ENCODE data around the gene METTL1. TPM values are rescaled to one million over a fixed set of nuclear protein-coding genes. Genes with fewer than 3 reads are reported as not detected.
"Not testable (repeated sequence)": the region's sequence is repeated elsewhere in the genome, so short reads cannot be mapped to it uniquely, and the experiment has no call there.

Gene METTL1
- total RNA-seq, 1 donor from 2014 or later, result 42.7 TPM

DNA sequence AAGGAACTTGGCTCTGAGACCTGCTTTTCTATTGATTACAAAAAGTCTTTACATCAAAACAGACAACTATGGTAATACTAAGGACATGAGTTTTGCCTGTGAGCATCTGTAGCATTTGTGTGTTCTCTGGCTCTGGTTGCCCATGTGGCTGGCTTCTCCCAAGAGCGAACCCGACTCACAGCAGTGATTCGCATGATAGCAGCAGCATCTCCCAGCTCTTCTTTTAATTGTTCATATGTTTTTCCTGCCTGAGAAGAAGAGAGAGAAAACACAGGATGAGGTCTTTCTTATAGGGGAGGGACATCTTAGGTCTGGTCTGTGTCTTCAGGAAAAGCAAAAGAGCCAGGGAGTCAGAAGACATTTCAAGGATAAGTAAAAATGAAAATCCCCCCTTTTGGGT lies 29.1 kb upstream of the METTL1 start:
- intact Hi-C loops (cut with micrococcal nuclease), result no loop called here

DNA sequence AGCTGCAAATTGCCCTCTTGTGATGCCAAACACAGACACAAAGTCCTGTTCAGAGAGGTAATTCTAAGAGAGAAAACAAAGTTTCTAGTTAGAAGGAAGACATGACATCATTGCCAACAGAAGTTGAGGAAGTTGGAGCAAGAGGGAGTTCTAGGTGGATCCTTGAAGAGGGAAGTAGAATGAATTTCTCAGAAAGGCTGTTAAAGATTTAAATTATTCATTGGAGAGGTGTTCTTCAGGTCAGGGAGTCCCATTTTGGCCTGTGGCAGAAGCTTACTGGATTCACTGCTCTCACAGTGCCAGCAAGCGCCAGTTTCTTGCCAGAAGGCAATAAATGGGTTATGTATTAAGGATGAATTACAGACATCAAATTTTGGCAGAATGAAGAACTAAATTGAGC lies 26.0 kb upstream of the METTL1 start:
- intact Hi-C loops (cut with micrococcal nuclease), result no loop called here

DNA sequence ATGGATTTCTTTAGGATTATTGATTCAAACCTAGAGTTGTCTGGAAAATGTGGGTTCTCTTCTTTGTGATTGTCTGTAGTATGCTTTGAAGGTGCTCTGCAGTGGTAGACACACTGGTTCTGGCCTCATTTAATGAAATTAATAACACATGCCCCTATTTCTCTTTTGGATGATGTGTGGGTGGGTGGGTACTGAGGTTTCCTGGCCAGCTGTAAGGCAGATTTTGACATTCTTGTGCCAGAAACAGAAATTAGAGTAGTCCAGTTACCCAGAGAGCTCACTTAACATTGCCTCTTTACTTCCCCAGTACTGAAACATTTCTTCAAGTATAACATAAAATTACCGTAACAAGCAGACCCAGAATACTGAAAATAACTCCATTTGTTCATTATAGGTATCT lies 25.1 kb upstream of the METTL1 start:
- intact Hi-C loops (cut with micrococcal nuclease), result no loop called here

DNA sequence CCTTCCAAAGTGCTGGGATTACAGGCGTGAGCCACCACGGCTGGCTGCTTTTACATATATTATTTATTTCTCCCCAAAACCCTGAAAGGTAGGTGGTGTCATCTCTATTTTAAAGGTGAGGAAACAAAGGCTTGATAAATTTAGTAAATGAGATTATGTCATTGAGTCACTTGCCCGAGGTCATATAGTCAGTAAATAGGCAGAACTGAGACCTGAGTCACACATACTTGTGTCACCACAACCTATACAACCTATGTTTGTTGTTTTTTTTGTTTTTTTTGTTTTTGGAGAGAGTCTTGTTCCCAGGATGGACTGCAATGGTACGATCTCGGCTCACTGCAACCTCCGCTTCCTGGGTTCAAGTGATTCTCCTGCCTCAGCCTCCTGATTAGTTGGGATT lies 23.4 kb upstream of the METTL1 start:
- intact Hi-C loops (cut with micrococcal nuclease), result no loop called here

DNA sequence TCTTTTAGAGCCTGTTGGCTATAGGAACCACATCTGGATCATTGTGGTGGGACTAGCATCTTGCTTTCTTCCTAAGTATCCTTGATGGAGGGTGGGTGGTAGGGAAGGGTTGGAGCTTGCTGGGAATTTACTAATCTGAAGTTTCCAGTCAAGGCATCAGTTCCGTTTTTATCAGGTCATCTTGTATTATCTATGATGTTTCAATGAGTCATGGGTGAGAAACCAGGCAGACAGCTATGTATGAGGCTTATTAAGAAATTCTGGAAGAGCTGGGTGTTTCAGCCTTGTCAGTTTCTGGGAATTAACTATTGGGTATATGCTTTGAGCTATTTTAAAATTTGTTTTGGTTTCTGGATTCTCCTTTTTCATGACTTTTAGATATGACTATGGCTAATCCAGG lies 22.0 kb upstream of the METTL1 start:
- intact Hi-C loops (cut with micrococcal nuclease), result no loop called here

DNA sequence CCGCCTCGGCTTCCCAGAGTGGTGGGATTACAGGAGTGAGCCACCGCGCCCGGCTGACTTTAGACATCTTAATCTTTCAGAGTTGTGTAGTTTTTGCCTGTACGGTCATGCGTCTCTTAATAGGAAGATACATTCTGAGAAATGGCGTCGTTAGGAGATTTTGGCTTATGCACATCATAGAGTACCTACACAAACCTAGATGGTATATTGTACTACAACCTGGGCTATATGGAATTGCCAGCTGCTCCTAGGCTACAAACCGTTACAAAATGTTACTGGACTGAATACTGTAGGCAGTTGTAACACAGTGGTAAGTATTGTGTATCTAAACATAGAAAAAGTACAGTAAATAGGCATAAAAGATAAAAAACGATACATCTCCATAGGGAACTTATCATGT lies 12.0 kb upstream of the METTL1 start:
- intact Hi-C loops (cut with micrococcal nuclease), result no loop called here

DNA sequence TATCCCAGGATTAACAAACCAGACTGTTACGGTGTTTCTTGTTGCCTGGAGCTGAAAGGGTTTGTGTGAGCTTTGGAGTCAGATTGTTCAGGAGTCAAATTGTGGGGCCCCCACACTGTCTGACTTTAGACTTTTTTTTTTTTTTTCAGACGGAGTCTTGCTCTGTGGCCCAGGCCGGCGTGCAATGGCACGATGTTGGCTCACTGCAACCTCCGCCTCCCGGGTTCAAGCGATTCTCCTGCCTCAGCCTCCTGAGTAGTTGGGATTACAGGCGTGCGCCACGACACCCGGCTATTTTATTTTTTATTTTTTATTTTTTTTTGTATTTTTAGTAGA lies 11.5 kb upstream of the METTL1 start:
- intact Hi-C loops (cut with micrococcal nuclease), result no loop called here

DNA sequence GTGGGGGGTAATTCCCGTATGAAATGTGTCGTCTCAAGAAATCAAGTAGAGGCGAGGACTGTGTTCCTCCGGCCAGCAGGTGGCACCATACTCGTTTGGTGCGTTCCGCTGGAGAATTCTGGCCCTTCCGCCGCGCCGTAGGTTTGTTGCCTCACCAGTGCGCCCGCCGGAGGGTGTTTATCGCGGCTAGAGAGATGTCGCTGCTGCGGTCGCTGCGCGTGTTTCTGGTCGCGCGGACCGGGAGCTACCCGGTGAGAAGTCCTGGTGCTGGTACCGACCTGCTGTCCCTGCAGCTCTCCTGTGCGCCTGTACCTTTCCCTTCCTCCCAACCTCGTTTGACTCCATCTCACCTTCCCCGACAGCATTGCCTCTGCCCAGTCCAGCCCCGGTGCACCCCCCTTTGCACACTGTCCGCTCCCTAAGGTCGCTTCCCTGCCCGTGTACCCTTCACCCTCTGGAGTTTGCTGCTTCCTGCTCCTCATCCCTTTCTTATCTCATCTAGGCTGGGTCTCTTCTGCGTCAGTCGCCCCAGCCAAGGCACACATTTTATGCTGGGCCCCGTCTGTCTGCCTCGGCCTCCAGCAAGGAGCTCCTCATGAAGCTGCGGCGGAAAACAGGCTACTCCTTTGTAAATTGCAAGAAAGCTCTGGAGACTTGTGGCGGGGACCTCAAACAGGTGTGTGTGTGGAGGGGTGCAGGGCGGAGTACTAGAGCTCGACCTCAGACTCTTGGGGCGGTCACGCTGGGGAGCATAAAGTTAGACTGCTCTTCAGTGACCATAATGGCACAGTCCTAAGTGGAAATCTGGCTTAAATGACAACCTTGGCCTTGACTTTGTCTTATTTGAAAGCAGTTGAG lies 10.9 kb upstream of the METTL1 start, which contains the start of gene TSFM:
Gene TSFM (plus strand): TSS at position 180 of the 858 bp plus-strand sequence. CDS start 15 bp downstream, at position 195.
- intact Hi-C loops (cut with micrococcal nuclease), result loop anchor here (1.0 kb wide), 4 partner anchors 11 to 122 kb away; partner anchors contain the start of genes EEF1AKMT3, MARCHF9 and METTL1

DNA sequence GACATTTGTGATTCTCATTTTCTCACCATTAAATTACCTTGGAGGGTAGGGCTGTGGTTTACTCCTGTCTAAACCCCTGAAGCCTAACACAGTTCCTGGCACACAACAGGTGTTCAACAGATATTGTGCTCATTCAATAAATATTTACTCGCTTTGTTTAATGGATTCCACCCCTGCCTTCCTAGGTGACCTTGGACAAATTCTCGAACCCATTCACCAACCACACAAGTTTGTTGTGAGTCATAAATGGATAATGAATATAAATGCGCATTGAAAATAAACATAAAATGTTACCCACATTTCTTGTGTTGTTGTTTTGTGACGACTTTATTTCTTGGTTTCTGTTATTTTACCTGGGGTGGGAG lies 10.3 kb upstream of the METTL1 start:
- intact Hi-C loops (cut with micrococcal nuclease), result loop anchor here (1.0 kb wide), 4 partner anchors 10 to 123 kb away; partner anchors contain the start of genes EEF1AKMT3, MARCHF9 and METTL1

DNA sequence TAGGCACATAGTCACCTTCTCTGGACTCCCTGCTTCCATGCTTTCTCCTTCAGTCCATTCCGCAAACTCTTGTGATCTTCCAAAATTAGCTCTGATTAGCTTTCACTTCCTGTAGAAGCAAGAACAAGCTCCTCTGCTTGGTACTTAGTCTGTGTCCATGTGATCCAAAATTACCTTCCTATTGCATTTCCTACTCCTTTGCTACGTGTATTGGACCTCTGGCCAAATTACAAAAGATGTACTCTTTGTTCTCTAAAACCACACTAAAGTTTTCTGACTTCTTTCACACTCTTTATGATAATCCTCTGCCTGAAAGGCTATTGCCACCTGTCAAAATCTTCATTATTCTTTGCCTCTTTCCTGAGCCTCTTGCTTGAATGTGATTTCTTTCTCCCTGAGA lies 9.9 kb upstream of the METTL1 start:
- intact Hi-C loops (cut with micrococcal nuclease), result loop anchor here (1.0 kb wide), 4 partner anchors 10 to 124 kb away; partner anchors contain the start of genes EEF1AKMT3, MARCHF9 and METTL1

DNA sequence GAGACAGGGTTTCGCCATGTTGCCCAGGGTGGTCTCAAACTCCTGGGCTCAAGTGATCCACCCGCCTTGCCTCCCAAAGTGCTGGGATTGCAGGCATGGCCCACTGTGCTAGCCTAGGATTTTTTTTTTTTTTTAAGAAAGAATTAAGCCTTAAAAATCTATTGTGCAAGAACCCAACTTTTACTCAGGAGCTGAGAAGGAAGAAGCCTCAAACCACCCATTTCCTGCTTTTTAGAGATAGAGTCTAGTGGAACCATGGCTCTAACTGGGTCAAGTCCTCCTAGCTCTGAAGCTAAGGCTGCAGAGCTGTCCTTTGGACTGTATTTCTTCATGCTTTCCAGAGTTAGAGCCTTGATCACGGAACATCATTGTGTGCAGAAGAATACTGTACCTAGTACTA lies 9.3 kb upstream of the METTL1 start:
- intact Hi-C loops (cut with micrococcal nuclease), result no loop called here

DNA sequence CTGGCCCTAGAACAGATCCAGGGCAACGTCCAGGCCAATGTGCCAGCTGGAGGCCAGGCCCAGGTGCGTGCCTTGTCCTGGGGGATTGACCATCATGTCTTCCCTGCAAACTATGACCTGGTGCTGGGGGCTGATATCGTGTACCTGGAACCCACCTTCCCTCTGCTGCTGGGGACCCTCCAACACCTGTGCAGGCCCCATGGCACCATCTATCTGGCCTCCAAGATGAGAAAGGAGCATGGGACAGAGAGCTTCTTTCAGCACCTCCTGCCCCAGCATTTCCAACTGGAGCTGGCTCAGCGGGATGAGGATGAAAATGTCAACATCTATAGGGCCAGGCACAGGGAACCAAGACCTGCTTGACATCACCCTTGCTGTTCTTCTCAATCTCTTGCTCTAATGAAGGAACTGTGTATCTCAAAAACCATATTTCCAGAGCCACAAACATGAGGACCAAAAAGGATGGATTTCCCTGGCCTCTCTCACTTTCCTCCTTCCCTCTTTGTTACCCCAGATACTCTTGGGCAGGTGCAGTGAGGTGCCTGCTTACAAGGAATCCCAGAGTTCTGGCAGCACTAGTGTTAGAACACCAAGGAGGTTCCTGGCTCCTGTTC lies 8.5 kb upstream of the METTL1 start:
- intact Hi-C loops (cut with micrococcal nuclease), result no loop called here

DNA sequence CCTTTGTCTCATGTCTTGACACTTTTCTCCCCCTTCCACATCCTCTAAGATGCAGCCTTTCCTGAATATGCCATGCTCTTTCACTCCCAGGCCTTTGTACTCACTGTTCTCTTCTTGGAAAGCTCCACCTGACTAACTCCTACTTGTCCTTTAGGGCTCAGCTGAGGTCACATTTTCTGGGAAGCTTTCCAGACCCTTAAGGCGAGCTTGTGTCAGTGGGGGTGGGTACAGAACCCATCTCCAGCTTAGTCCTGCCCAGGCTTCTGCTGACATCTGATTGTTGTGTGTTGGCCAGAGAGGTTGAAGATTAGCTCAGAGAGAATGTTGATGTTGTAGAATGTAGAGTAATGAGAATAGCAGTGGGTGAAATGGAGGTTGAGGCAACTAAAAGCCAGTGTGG lies 7.8 kb upstream of the METTL1 start:
- intact Hi-C loops (cut with micrococcal nuclease), result no loop called here

DNA sequence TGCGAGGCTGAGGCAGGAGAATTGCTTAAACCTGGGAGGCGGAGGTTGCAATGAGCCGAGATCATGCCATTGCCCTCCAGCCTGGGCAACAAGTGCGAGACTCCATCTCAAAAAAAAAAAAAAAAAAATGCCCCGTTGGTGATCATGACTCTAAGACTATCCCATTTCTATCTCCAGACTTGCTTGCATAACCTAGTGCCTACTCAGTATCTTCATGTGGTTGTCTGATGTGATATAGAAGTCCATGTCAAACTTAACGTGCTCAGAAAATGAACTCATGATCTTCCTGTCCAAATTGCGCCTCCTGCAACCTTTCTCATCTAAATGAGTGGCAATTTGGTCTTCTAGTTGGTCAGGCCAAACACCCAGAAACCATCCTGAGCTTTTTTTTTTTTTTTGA lies 6.0 kb upstream of the METTL1 start:
- intact Hi-C loops (cut with micrococcal nuclease), result no loop called here

DNA sequence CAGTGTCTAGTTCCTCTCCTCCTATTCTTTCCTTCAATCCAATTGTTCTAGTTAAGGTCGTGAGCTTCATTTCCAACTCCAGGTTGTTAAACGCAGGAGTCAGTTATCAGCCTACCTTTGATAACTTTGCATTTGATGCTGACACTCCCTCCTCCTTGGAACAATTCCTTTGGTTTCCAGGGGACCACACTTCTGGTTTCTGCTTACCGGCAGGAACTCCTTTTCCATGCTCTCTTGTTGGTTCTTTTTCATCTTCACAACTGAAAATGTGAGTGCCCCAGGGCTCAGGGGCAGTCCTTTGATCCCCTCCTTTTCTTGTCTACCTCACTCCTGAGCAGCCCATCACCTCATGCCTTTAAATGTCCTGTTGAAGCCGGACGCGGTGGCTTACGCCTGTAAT lies 5.5 kb upstream of the METTL1 start:
- intact Hi-C loops (cut with micrococcal nuclease), result no loop called here

DNA sequence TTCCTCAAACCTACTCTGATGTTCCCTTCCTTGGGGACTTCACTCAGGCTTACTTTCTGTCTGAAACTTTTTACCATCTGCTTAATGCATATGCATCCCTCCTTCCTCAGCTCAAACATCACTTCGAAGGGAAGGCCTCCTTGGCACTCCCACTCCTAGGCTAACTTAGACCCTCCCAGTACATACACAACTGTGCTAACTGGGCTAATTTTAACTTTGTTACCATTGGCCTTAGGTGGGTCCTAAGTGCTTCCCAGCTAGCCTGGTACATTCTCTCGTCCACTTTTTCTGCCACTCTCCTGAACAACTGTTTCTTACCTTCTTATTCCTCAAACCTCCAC lies 4.3 kb upstream of the METTL1 start:
- intact Hi-C loops (cut with micrococcal nuclease), result no loop called here

DNA sequence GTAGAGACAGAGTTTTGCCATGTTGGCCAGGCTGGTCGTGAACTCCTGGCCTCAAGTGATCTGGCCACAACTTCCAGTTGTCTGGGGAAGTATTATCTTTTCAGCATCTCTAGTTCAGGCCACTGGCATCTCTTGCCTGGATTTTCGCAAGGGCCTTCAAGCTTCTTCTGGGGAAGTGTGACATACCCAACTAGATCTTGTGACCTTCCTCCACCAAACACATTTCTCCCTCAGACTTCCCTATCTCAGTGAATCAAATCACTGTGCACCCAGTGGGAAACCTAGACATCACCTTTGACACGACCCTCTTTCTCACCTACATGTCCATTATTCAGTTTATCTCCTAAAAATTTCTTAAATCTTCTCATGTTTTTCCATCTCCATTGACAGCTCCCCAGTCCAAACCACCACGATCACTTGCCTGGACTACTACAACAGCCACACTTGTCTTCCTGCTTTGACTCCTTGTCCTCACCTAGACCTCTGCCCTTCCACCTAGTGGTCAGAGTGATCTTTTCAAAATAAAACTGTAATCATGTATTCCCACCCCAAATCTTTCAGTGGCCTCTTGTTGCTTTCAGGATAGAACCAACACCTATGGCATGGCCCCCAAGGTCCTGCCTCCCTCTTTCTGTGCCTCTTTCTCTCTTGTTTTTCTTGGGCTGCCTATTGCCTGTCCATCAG lies 3.8 kb upstream of the METTL1 start:
- intact Hi-C loops (cut with micrococcal nuclease), result no loop called here

DNA sequence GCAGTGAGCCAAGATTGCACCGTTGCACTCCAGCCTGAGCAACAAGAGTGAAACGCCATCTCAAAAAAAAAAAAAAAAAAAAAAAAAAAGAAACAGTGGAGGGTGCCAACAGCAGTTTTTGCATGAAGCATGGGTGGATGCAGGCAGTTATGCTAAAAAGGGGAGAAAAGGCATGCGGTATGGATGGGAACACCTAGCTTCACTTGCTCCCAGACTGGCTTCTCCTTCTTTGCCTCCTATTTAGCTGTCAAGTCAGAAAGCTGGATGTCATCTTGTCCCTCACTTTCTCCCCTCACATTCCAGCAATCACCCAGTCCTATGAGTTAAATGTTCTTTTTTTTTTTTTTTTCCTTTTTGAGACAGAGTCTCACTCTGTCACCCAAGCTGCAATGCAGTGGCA lies 3.1 kb upstream of the METTL1 start:
- intact Hi-C loops (cut with micrococcal nuclease), result no loop called here

DNA sequence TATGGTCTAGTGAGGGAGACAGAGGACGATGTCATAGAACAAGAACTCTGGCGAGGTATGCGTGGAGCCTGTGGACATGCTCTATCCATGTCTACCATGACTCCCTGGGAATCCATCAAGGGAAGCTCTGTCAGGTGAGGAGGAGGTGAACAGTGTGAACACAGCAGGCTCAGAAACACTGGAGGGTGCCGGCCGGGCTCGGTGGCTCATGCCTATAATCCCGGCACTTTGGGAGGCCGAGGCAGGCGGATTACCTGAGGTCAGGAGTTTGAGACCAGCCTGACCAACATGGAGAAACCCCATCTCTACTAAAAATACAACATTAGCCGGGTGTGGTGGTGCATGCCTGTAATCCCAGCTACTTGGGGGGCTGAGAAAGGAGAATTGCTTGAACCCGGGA lies 2.7 kb upstream of the METTL1 start:
- intact Hi-C loops (cut with micrococcal nuclease), result not testable (repeated sequence)

DNA sequence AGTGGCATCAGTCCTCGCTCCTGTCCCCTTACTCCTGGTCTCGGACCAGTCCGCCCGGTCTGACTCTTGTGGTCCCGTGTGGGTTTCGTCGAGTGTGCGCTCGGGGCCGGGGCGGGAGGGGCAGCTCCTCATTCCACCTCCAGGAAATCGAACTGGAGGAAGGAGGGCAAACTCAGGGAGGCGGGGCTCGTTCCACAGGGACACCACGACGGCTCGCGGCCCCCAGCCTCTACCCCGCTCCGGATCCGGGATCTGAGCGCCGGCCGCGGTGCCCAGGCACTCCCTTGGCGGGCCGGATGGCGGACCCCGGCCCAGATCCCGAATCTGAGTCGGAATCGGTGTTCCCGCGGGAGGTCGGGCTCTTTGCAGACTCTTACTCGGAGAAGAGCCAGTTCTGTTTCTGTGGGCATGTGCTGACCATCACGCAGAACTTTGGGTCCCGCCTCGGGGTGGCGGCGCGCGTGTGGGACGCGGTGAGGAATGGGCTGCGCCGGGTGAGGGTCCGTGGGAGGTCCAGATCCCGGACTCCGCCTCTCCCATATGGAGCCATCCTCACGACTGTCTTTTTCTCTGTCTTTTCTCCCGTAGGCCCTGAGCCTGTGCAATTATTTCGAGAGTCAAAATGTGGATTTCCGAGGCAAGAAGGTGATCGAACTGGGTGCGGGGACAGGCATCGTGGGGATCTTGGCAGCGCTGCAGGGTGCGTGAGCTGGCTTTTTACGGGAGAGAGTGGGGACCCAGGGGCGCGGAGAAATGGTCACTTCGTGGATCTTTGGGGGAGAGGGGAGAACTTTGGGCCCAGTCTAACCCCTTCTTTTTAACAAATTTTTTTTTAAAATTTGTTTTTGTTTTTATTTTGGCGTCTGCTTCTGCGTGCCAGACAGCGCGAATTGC lies 771 bp upstream of the METTL1 start, which contains the start of gene EEF1AKMT3:
Gene EEF1AKMT3 (plus strand): TSS at position 186 of the 894 bp plus-strand sequence. CDS start 111 bp downstream, at position 297.
- intact Hi-C loops (cut with micrococcal nuclease), result loop anchor here (1.0 to 2.0 kb wide), 5 partner anchors 10 to 169 kb away; partner anchors contain the start of genes ATP23, CDK4, CTDSP2 and TSFM

DNA sequence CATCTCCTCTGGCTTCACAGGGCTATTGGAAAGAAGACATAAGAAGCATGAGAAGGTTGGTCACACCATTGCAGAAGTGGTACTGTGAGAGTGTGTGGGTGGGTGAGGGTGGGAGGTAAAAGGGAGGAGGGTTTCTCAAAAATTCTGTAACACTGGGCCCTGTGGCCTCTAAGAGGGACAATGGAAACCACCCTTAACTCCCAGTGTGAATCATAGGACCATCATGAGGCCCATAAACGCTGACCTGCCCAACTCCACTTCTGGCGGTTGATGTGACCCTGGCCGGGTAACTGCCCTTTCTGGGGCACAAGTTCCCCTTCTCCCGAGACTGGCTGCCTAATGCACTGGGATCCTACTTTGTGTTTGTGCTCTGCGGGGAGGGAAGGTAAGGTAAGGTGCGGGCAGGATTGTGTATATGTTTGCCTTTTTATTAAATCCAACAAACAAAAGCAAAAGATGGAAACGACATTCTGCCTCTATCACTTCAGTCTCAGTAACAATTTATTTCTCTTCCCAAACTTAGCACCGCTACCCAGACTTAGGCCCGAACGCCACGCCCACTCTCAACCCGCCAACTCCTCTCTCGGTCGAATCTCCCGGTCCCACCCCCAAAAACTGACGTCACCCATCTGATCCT lies 551 bp downstream of the METTL1 start:
- intact Hi-C loops (cut with micrococcal nuclease), result no loop called here
